RWPE1 (cell line): ENCODE measurements around the gene HELQ.

ENCODE experiments used
- CTCF ChIA-PET: fragments of 350-600 bp; sonication (Branson Sonifier 250); formaldehyde crosslinking; extraction: SDS; loops from one replicate; lab custom pipeline; 2021; lab: Yijun Ruan, JAX
- POLR2A ChIA-PET: fragments of 400-600 bp; formaldehyde crosslinking; extraction: SDS; loops from one replicate; lab custom pipeline; 2020; ENCODE audit warnings: antibody characterized with exemption; ENCODE audit not compliant: low non-redundant PET; lab: Yijun Ruan, JAX
- DNase-seq: peaks from one replicate; pipeline ENCODE4 v3.0.0; 2012; ENCODE audit warnings: low spot score
- H3K27ac ChIP-seq: fragments of 450-650 bp; 2 replicates; pipeline ENCODE4 v1.5.1; 2017
- TF ChIP-seq, protein P1 (sequence below): fragments of 450-650 bp; conservative IDR thresholded peaks from 2 replicates; pipeline ENCODE4 v1.5.1; 2017; ENCODE audit warnings: low read depth, mild to moderate bottlenecking

HELQ gene

DNA sequence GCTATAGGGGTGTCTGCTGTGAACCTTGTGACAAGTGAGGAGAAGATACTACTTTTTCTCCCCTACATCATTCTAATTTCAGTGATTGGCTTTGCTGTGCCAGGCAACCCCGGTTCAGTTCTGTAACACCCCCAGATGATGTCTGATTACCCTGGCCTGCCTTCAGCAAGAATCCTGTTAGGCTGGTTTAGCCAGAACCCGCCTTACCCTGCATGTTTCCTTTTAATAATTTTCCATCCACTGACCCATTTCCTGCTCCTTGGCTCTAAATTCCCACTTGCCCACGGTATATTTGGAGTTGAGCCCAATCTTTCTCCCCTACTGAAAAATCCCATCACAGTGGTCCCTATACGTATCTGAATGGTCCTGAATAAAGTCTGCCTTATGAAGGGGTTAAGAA lies 74.5 kb downstream of the HELQ start:
- no peak overlapping the region for H3K27ac ChIP-seq
- TF ChIP-seq, protein P1, sequence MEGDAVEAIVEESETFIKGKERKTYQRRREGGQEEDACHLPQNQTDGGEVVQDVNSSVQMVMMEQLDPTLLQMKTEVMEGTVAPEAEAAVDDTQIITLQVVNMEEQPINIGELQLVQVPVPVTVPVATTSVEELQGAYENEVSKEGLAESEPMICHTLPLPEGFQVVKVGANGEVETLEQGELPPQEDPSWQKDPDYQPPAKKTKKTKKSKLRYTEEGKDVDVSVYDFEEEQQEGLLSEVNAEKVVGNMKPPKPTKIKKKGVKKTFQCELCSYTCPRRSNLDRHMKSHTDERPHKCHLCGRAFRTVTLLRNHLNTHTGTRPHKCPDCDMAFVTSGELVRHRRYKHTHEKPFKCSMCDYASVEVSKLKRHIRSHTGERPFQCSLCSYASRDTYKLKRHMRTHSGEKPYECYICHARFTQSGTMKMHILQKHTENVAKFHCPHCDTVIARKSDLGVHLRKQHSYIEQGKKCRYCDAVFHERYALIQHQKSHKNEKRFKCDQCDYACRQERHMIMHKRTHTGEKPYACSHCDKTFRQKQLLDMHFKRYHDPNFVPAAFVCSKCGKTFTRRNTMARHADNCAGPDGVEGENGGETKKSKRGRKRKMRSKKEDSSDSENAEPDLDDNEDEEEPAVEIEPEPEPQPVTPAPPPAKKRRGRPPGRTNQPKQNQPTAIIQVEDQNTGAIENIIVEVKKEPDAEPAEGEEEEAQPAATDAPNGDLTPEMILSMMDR, result no peak
- CTCF ChIA-PET, result no interaction called here
- POLR2A ChIA-PET, result no interaction called here
- DNase-seq, result no peak

DNA sequence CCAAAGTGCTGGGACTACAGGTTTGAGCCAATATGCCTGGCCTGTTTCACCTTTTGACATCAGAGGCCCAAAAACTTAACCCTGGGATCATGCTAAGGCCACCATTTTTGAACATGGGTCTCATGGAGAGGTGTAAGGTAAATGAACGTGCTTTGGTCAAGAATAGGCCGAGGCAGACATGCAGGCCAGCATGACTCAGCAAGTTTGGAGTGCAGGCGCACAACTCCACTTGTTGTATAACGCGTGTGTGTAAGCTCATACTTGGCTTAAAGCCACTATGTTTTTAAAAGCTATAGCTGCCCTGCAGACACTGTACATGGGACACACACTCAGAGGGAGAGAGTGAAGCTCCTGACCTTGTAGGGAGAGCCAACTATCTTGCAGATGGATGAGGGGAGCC lies 77.2 kb downstream of the HELQ start:
- DNase-seq, result no peak
- ChIA-PET CTCF (no interaction called here), POLR2A (interaction anchor here (0.6 kb wide), 1 partner anchor 30 kb away, joined by 3 read pairs; no protein-coding TSS in a partner anchor)
- TF ChIP-seq, protein P1, result no peak
- no peak overlapping the region for H3K27ac ChIP-seq

DNA sequence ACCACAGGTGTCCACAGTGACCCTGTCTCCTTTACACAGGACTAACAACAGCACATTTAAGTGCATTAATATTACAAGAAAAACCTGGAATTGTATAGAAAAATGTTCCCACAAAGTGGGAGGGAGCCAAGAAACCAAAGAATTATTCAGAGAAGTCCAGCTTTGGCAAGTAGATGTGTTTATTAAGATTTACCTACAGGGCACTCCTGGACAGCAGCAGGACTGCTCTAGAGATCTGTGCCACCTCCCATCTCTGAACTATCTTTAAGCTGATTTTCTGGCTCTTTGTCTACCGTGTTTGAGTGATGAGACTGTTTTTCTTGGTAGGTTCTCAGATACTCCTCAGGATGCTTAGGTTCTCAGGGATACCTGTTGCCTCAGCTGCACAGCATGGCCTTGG lies 82.7 kb downstream of the HELQ start:
- no peak for DNase-seq
- POLR2A ChIA-PET, result no interaction called here
- H3K27ac ChIP-seq, result no peak overlapping the region
- TF ChIP-seq, protein P1, result no peak
- CTCF ChIA-PET, result interaction anchor here (1.7 kb wide), 1 partner anchor 11 kb away, joined by 5 read pairs; no protein-coding TSS in a partner anchor

DNA sequence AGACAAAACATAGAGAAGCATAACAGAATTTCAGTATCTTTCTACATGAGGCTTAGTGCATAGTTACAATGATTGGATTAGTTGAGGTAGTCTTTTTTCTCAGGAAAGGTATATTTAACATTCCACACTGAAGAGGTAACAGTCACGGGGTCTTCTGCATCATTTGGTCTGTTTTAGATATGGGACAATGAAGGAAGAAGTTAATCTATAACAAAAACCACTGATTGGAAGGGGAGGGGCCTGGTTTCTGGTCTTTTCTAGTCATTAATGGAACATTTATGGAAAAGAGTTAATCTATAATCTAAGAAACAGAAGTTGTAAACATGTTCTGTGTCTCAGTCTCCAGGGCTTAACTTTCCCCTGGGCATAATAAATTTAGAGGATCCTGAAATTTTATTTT lies 83.7 kb downstream of the HELQ start:
- DNase-seq, result no peak
- H3K27ac ChIP-seq, result no peak overlapping the region
- TF ChIP-seq, protein P1, result no peak
- ChIA-PET CTCF (no interaction called here), POLR2A (no interaction called here)

DNA sequence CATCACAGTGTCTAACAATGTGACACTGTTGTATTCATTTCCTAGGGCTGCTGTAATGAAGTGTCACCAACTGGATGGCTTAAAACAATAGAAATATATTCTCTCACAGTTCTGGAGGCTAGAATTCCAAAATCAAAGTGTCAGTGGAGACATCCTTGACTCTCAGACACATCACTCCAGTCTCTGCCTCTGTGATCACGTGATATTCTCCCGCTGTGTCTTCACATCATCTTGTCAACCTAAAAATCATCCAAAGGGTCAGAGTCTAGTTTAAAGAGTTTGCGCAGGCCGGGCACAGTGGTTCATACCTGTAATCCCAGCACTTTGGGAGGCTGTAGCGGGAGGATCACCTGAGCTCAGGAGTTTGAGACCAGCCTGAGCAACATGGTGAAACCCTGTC lies 84.4 kb downstream of the HELQ start:
- TF ChIP-seq, protein P1, result no peak
- ChIA-PET CTCF (no interaction called here), POLR2A (no interaction called here)
- H3K27ac ChIP-seq, result no peak overlapping the region
- DNase-seq, result no peak

DNA sequence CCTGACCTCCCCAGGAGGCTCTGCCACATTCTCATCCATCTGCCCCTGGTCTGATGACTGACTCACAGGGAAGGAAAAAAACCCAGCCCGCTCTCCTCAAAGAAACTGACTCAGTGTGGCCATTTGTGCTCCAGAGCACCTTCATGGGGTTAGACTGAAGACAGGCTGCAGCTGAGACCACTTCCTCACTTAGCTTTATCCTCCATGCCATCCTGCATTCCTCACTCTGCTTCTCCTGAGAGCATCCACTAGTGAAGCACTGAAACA lies 85.0 kb downstream of the HELQ start:
- DNase-seq, result no peak
- CTCF ChIA-PET, result no interaction called here
- TF ChIP-seq, protein P1, result no peak
- POLR2A ChIA-PET, result no interaction called here
- no peak overlapping the region for H3K27ac ChIP-seq
